Breast epithelium (tissue), 3 donors: ENCODE data around the gene ZNF81. TPM values are rescaled to one million over a fixed set of nuclear protein-coding genes. Genes with fewer than 3 reads are reported as not detected.

Experiments
- total RNA-seq, 3 donors: library from RNA; depleted of rRNA; stranded (reverse); fragments of >200 nt; gene quantifications; one replicate each; pipeline ENCODE4 v1.1.0, GENCODE V29; 2016

The ZNF81 gene
- total RNA-seq, 3 donors from 2014 or later, result 6.4 to 11.1 (median 10.2) TPM

Other genes starting within 250 kb of the ZNF81 start
- not detected for gene SYN1, start 217.0 kb upstream of the ZNF81 start, total RNA-seq
- gene CFP, start 207.0 kb upstream of the ZNF81 start, total RNA-seq, result 10 to 100 TPM in 1 of 3 donors, 1 to 10 TPM in 2; 2.6 to 17.4 (median 3.3) TPM
- 10 to 100 TPM; 18.0 to 22.0 (median 21.0) TPM for gene ELK1, start 186.3 kb upstream of the ZNF81 start, total RNA-seq
- gene UXT, start 177.7 kb upstream of the ZNF81 start, total RNA-seq, result 100 to 1,000 TPM; 130 to 155 (median 140) TPM
- 1 to 10 TPM; 4.5 to 7.2 (median 6.9) TPM for gene ZNF182, start 167.1 kb downstream of the ZNF81 start, total RNA-seq
- gene SPACA5, start 170.1 kb downstream of the ZNF81 start, total RNA-seq, result not detected
- gene ZNF630, start 234.7 kb downstream of the ZNF81 start, total RNA-seq, result 1 to 10 TPM; 2.2 to 8.0 (median 6.6) TPM